Kasumi-1 (cell line): ENCODE measurements around the gene UBR2.
"Not testable (repeated sequence)": the region's sequence is repeated elsewhere in the genome, so short reads cannot be mapped to it uniquely, and the experiment has no call there.

Experiments used
- DNase-seq, 2 experiments: peaks; one replicate each; lab custom pipeline; 2025; lab: John Stamatoyannopoulos, UW

Gene UBR2

GRCh38 chr6:42618686-42619085, 54.9 kb downstream of the UBR2 start:
- DNase-seq, result no peak

GRCh38 chr6:42619963-42620362, 56.1 kb downstream of the UBR2 start:
- no peak for DNase-seq

- no peak for DNase-seq
Measured at GRCh38 chr6:42624601-42625000, 60.8 kb downstream of the UBR2 start.

GRCh38 chr6:42627044-42627443, 63.2 kb downstream of the UBR2 start:
- no peak for DNase-seq

- no peak for DNase-seq
Measured at GRCh38 chr6:42627674-42628073, 63.8 kb downstream of the UBR2 start.

- DNase-seq, result no peak
Measured at GRCh38 chr6:42628604-42629003, 64.8 kb downstream of the UBR2 start.

GRCh38 chr6:42629845-42630244, 66.0 kb downstream of the UBR2 start:
- DNase-seq, result peak; percentile 39 to 40

- DNase-seq, result no peak
Measured at GRCh38 chr6:42637681-42638080, 73.9 kb downstream of the UBR2 start.

GRCh38 chr6:42642794-42643193, 79.0 kb downstream of the UBR2 start:
- no peak for DNase-seq

- no peak for DNase-seq
Measured at GRCh38 chr6:42644211-42644610, 80.4 kb downstream of the UBR2 start.

- DNase-seq, result no peak
Measured at GRCh38 chr6:42652024-42652746, 88.4 kb downstream of the UBR2 start.

GRCh38 chr6:42653851-42654250, 90.0 kb downstream of the UBR2 start:
- DNase-seq, result no peak

- no peak for DNase-seq
Measured at GRCh38 chr6:42659806-42660205, 96.0 kb downstream of the UBR2 start.

GRCh38 chr6:42661540-42662153, 97.8 kb downstream of the UBR2 start:
- peak; percentile 78 to 91 for DNase-seq

GRCh38 chr6:42664718-42665117, 100.9 kb downstream of the UBR2 start:
- no peak for DNase-seq

GRCh38 chr6:42674368-42674767, 110.5 kb downstream of the UBR2 start:
- not testable (repeated sequence) for DNase-seq

GRCh38 chr6:42674780-42675179, 111.0 kb downstream of the UBR2 start:
- no peak for DNase-seq

- DNase-seq, result no peak
Measured at GRCh38 chr6:42679358-42679757, 115.5 kb downstream of the UBR2 start.

- no peak for DNase-seq
Measured at GRCh38 chr6:42688281-42688680, 124.5 kb downstream of the UBR2 start.

GRCh38 chr6:42689371-42689770, 125.5 kb downstream of the UBR2 start:
- DNase-seq, result no peak

GRCh38 chr6:42690151-42690702, 126.4 kb downstream of the UBR2 start:
- DNase-seq, result no peak

- no peak for DNase-seq
Measured at GRCh38 chr6:42690872-42691271, 127.0 kb downstream of the UBR2 start.

- no peak for DNase-seq
Measured at GRCh38 chr6:42692137-42692911, 128.5 kb downstream of the UBR2 start.
